Esophagus (tissue), 2 donors: Measurements from ENCODE around the gene C2orf92. TPM values are rescaled to one million over a fixed set of nuclear protein-coding genes. Genes with fewer than 3 reads are reported as not detected.
"Not testable (repeated sequence)": the region's sequence is repeated elsewhere in the genome, so short reads cannot be mapped to it uniquely, and the experiment has no call there.

ENCODE experiments used
- H3K27ac ChIP-seq, 2 donors: one replicate each; pipeline ENCODE4 v1.5.1; 2013; ENCODE audit warnings: low read depth in 2 of 2, mild to moderate bottlenecking in 2 of 2, inconsistent platforms in 1 of 2, low read length in 1 of 2, moderate library complexity in 1 of 2
- H3K27me3 ChIP-seq, 2 donors: one replicate each; pipeline ENCODE4 v1.6.1; 2013; ENCODE audit warnings: low read length in 2 of 2, control low read depth in 1 of 2, mild to moderate bottlenecking in 1 of 2; ENCODE audit not compliant: insufficient read depth in 2 of 2, control insufficient read depth in 1 of 2
- H3K36me3 ChIP-seq, 2 donors: one replicate each; pipeline ENCODE4 v1.6.1; 2013; ENCODE audit warnings: low read length in 1 of 2; ENCODE audit not compliant: control insufficient read depth in 2 of 2, insufficient read depth in 2 of 2
- H3K4me1 ChIP-seq, 2 donors: one replicate each; pipeline ENCODE4 v1.6.1; 2013; ENCODE audit warnings: low read length in 1 of 2; ENCODE audit not compliant: control insufficient read depth in 2 of 2, insufficient read depth in 2 of 2
- H3K4me3 ChIP-seq, 2 donors: one replicate each; pipeline ENCODE4 v1.5.1; 2013; ENCODE audit warnings: low read length in 2 of 2, mild to moderate bottlenecking in 2 of 2, low read depth in 1 of 2, moderate library complexity in 1 of 2
- H3K9me3 ChIP-seq, 2 donors: one replicate each; pipeline ENCODE4 v1.6.1; 2013; ENCODE audit warnings: mild to moderate bottlenecking in 2 of 2, low read depth in 1 of 2, low read length in 1 of 2, moderate library complexity in 1 of 2; ENCODE audit not compliant: control insufficient read depth in 2 of 2, insufficient read depth in 1 of 2
- WGBS, 2 donors: extraction: QIAGEN DNeasy Blood & Tissue Kit; methylation state at CpG; one replicate each; pipeline ENCODE4 v1.1.7; 2013; 5-methylcytosine and 5-hydroxymethylcytosine counted together
- polyA plus RNA-seq, 2 donors: library from polyadenylated mRNA; stranded (reverse); fragments of 200-250 nt; gene quantifications; one replicate each; pipeline ENCODE4 v1.2.3, GENCODE V29; 2013
- donor health status: healthy with polysubstance abuse.
- donor health status: Bipolar disorder and iron deficiency.

Gene C2orf92
- polyA plus RNA-seq: 10 to 100 TPM in 1 of 2 donors, 1 to 10 TPM in 1; 1.8 to 14.3 TPM

GRCh38 chr2:97669448-97669847, at the start of gene C2orf92:
TSS of gene C2orf92 (plus strand) at chr2:97669713. CDS start at chr2:97669789, 76 bp downstream.
- WGBS, 2 donors: 90 to 93% methylated on average over 6 of the region's 6 CpGs
- Histone ChIP-seq H3K27me3 (no peaks in the 10 kb centered on the region), H3K4me1 (no peaks in the 10 kb centered on the region), H3K9me3 (no peaks in the 10 kb centered on the region), H3K36me3 (peaks cover 0 to 4% of the 10 kb centered on the region in 2 donors), H3K4me3 (no peak within 1 kb of the TSS), H3K27ac (no peak within 1 kb of the TSS)

- not testable (repeated sequence) for H3K36me3 ChIP-seq, H3K27me3 ChIP-seq, H3K27ac ChIP-seq, H3K4me3 ChIP-seq, H3K9me3 ChIP-seq, H3K4me1 ChIP-seq
- 87 to 94% methylated on average over 1 of the region's 1 CpG for WGBS, 2 donors
These were observed 49.0 kb upstream of the C2orf92 start for GRCh38 chr2:97620492-97620891.

DNA sequence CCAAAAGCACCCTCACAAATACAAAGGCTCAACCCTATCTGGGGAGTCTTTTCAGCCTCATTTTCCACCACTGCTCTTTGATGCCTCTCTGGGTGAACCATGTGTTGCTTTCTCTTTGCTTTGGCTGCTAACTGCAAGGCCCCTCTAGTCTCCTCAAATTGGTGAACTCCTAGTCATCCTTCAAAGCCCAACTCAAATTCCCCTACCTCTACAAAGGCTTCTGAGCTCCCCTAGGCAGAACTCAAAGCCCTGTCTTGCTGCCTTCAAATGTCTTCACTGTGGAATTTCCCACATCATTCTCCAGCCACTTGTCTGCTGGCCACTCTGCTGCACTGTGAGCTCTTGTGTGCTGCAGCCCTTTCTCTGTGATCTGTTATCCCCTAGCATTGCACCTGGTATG, 46.5 kb upstream of the C2orf92 start:
- H3K4me1 ChIP-seq, H3K27ac ChIP-seq, H3K9me3 ChIP-seq, H3K36me3 ChIP-seq, H3K4me3 ChIP-seq, H3K27me3 ChIP-seq: not testable (repeated sequence)

DNA sequence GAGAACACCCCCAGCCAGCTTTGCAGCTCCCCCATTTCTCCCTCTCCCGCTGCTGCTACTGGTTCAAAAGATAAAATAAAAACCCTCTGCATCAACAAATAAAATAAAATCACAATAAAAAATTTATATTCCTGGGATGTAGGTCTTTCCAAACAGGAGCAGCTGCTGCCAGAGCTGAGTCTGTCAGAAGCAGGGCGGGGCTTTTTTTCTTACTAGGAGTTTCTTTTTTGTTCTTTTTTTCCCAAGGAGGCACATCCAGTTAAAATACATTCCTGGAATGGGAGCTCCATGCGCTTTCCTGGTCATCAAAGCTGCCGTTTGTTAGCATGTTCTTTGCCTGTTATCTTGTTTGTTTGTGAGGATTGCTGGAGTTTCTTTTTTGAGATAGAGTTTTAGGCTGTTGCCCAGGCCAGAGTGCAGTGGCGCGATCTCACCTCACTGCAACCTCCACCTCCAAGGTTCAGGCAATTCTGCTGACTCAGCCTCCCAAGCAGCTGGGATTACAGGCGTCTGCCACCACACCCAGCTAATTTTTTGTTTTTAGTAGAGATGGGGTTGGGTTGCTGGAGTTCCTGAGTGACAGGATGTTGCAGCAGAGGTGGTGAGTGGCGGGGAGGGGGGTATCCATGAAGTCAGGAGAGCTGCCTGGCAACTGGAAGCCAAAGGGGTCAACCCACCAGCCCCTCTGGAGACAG, 44.0 kb upstream of the C2orf92 start:
- H3K9me3 ChIP-seq, H3K27me3 ChIP-seq, H3K36me3 ChIP-seq, H3K4me3 ChIP-seq, H3K27ac ChIP-seq, H3K4me1 ChIP-seq: not testable (repeated sequence)
- 20 to 37% methylated on average over 2 to 4 of the region's 8 CpGs for WGBS, 2 donors

- not testable (repeated sequence) for H3K36me3 ChIP-seq, H3K9me3 ChIP-seq, H3K27me3 ChIP-seq, H3K27ac ChIP-seq, H3K4me3 ChIP-seq, H3K4me1 ChIP-seq
- 64 to 75% methylated on average over 8 of the region's 8 CpGs for whole genome bisulfite sequencing, 2 donors
These were observed 43.5 kb upstream of the C2orf92 start for GRCh38 chr2:97626049-97626430.

DNA sequence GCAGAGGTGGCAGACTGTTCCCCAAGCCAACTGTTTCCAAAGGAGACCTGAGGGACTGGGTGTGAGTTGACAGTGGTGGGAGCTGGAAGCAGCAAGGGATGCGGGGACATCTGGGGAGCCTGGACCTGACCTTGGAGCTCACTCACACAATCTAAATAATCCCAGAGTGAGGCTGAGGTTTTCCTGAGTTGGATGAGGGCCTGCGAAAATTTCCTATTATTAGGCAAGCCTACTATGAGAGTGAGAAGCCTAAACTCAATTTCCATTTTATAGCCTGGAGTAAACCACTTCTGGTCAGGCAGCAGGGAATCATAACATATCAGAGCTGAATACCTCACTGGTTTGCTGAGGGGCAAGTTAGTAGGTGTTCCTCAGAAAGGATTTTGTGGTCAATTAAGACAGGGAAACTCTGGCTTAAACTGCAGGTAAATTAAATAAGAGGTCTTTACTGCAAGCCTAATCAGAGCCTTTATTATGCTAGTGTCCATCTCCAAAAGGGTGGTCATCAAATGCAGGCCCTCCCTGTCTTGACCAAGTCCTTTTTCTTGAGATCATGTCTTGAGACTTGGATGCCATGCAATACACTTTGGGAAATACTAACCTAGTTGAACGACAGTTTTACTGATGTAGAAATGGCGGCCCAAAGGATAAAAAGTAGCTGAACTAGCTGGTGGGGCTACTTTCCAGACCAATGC, 25.3 kb upstream of the C2orf92 start:
- no peaks in the 10 kb centered on the region for H3K4me1 ChIP-seq
- WGBS, 2 donors: 94% methylated on average over 4 of the region's 4 CpGs
- H3K4me3 ChIP-seq: no peak overlapping the region
- H3K27ac ChIP-seq: no peak overlapping the region
- H3K9me3 ChIP-seq: no peaks in the 10 kb centered on the region
- H3K27me3 ChIP-seq: no peaks in the 10 kb centered on the region
- H3K36me3 ChIP-seq: peaks cover 6 to 12% of the 10 kb centered on the region in 2 donors

DNA sequence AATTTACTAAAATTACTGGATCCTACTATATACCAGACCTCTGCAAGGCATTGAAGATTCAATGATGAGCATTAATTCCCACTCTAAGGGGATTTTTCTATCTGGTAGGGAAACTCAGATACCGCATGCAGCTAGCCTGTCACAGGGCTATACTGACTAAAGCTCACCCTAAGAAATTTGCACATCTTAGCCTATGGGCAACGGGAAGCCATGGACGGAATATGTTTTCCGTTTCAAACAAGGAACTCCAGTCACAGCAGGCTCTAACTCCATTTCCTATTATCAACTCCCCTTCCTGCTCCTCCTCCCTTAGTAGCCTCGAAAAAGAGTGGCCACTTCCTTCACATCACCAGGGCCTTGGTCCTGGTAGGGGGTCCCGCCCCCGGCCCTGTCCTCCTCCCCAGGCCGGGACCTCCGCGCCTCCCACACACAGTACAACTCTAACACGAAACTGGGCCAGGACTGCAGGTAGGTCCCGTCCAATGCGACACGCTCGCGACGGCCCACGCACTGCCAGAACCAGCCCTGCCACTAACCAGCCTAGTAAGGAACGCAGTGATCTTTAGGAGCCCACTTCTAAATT, 24.3 kb upstream of the C2orf92 start:
- H3K27ac ChIP-seq: peak overlapping the region; percentile 91 to 99
- H3K4me3 ChIP-seq: peak overlapping the region; percentile 57 to 60
- peaks cover 6 to 13% of the 10 kb centered on the region in 2 donors for H3K36me3 ChIP-seq
- no peaks in the 10 kb centered on the region for H3K4me1 ChIP-seq
- 6 to 9% methylated on average over 19 of the region's 19 CpGs for WGBS, 2 donors
- H3K27me3 ChIP-seq: no peaks in the 10 kb centered on the region
- H3K9me3 ChIP-seq: no peaks in the 10 kb centered on the region

- Histone ChIP-seq H3K4me1 (no peaks in the 10 kb centered on the region), H3K9me3 (no peaks in the 10 kb centered on the region), H3K27me3 (no peaks in the 10 kb centered on the region), H3K27ac (peak within 1 kb of the TSS; percentile 91 to 99), H3K4me3 (peak within 1 kb of the TSS; percentile 93 to 100), H3K36me3 (peaks cover 6 to 14% of the 10 kb centered on the region in 2 donors)
- 1% methylated on average over 62 to 63 of the region's 63 CpGs for WGBS, 2 donors
These were observed 23.6 kb upstream of the C2orf92 start, which contains the start of gene COX5B for GRCh38 chr2:97645695-97646629. TSS of gene COX5B (plus strand) at chr2:97646062. CDS start at chr2:97646087, 25 bp downstream.

DNA sequence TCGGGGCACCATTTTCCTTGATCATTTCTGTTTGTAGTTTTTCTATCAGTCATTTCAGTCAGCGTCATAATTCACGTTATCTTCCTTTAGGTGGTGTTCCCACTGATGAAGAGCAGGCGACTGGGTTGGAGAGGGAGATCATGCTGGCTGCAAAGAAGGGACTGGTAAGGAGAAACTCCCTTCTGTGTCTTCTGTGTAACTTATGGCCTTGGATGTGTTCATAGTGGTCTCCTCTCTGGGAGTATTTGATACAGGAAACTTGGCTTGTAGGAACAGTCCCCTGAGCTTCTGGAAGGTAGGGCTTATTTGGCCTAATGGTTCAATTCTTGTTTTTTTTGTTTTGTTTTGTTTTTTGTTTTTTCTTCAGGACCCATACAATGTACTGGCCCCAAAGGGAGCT, 22.5 kb upstream of the C2orf92 start:
- WGBS, 2 donors: 80 to 88% methylated on average over 4 of the region's 4 CpGs
- Histone ChIP-seq H3K27me3 (no peaks in the 10 kb centered on the region), H3K4me3 (peak overlapping the region; percentile 93 to 100), H3K27ac (no peak overlapping the region), H3K9me3 (no peaks in the 10 kb centered on the region), H3K4me1 (no peaks in the 10 kb centered on the region), H3K36me3 (peaks cover 6 to 14% of the 10 kb centered on the region in 2 donors)
